Retinal pigment epithelial cell (primary cell): ENCODE measurements around the gene HES3.

Experiments used
- DNase-seq: peaks from one replicate; pipeline ENCODE4 v3.0.0-alpha.2; 2010; ENCODE audit warnings: low read depth
- H3K4me3 ChIP-seq: 2 replicates; pipeline ENCODE4 v1.5.1; 2011; ENCODE audit warnings: mild to moderate bottlenecking, low read length, control low read depth, moderate library complexity
- CTCF ChIP-seq: conservative IDR thresholded peaks from 2 replicates; pipeline ENCODE4 v1.5.1; 2011; ENCODE audit warnings: low read depth, low read length, control low read depth, inconsistent platforms

HES3 gene

GRCh38 chr1:6267686-6268322 is 23.8 kb downstream of the HES3 start:
- TF ChIP-seq CTCF = no peak
- H3K4me3 ChIP-seq = no peak overlapping the region
- no peak for DNase-seq

- TF ChIP-seq CTCF = no peak
- no peak for DNase-seq
- no peak overlapping the region for H3K4me3 ChIP-seq
Observed at GRCh38 chr1:6268415-6268814, 24.4 kb downstream of the HES3 start.

- TF ChIP-seq CTCF = no peak
- H3K4me3 ChIP-seq = no peak overlapping the region
- no peak for DNase-seq
Observed at GRCh38 chr1:6269296-6269695, 25.3 kb downstream of the HES3 start.

- no peak overlapping the region for H3K4me3 ChIP-seq
- no peak for TF ChIP-seq CTCF
- DNase-seq = no peak
Observed at GRCh38 chr1:6269720-6270400, 25.9 kb downstream of the HES3 start.

- no peak for TF ChIP-seq CTCF
- H3K4me3 ChIP-seq = no peak overlapping the region
- no peak for DNase-seq
Observed at GRCh38 chr1:6270401-6270800, 26.4 kb downstream of the HES3 start.

GRCh38 chr1:6271006-6271405 is 27.0 kb downstream of the HES3 start:
- DNase-seq = no peak
- TF ChIP-seq CTCF = no peak
- no peak overlapping the region for H3K4me3 ChIP-seq

GRCh38 chr1:6271554-6271953 is 27.6 kb downstream of the HES3 start:
- DNase-seq = no peak
- no peak for TF ChIP-seq CTCF
- no peak overlapping the region for H3K4me3 ChIP-seq
